AG08396 (cell line): ENCODE data around the gene FBXO46.

Experiments used
- DNase-seq: peaks from one replicate; pipeline ENCODE4 v3.0.0; 2012; ENCODE audit warnings: low spot score, mixed read lengths

The FBXO46 gene

DNA sequence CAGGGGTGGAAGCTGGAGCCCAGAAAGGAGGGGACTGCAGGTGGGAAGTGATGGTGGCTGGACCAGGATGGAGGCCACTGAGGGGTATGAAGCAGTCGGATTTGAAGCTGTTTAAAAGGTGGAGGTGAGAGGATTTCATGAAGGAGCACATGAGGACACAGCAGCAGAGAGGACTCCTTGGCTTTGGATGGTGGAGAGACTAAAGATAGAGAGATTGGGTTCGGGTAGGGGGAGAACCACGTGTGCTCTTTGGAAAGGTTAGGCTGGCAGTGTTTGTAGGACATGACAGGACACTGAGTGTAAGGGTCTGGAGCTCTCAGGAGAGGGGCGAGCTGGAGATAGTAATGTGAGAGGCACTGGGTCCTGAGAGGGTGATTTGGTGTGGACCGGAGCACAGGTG, 47.8 kb downstream of the FBXO46 start:
- DNase-seq = no peak

DNA sequence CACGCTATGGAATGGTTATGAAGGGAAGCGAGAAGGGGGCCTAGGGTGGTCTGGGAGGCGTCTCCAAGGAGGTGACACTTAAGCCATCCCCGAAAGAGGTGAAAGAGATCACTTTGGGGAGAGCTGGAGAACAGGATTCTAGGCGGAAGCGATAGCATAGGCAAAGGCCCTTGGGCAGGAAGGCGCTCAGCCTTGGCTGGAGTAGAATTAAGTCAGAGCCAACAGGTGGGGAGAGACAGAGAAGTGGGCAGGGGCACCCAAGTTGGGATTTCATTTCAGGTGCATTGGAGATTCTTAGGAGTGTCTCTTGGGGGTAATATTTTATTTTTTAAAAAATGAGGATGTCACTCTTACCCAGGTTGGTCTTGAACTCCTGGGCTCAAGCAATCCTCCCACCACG, 48.6 kb downstream of the FBXO46 start:
- no peak for DNase-seq

DNA sequence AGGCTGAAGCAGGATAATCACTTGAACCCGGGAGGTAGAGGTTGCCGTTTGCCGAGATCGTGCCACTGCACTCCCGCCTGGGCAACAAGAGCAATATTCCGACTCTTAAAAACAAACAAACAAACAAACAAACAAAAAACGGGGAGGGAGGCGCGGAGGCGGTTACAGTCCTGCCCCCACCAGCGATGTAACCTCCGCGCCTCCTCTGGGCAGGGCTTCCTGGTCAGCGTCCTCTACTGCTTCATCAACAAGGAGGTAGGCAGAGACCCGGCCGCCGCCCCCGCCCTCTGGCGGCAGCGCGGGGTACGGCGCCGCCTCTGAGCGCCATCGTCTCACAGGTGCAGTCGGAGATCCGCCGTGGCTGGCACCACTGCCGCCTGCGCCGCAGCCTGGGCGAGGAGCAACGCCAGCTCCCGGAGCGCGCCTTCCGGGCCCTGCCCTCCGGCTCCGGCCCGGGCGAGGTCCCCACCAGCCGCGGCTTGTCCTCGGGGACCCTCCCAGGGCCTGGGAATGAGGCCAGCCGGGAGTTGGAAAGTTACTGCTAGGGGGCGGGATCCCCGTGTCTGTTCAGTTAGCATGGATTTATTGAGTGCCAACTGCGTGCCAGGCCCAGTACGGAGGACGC, 49.2 kb downstream of the FBXO46 start:
- DNase-seq = peak; percentile 90

DNA sequence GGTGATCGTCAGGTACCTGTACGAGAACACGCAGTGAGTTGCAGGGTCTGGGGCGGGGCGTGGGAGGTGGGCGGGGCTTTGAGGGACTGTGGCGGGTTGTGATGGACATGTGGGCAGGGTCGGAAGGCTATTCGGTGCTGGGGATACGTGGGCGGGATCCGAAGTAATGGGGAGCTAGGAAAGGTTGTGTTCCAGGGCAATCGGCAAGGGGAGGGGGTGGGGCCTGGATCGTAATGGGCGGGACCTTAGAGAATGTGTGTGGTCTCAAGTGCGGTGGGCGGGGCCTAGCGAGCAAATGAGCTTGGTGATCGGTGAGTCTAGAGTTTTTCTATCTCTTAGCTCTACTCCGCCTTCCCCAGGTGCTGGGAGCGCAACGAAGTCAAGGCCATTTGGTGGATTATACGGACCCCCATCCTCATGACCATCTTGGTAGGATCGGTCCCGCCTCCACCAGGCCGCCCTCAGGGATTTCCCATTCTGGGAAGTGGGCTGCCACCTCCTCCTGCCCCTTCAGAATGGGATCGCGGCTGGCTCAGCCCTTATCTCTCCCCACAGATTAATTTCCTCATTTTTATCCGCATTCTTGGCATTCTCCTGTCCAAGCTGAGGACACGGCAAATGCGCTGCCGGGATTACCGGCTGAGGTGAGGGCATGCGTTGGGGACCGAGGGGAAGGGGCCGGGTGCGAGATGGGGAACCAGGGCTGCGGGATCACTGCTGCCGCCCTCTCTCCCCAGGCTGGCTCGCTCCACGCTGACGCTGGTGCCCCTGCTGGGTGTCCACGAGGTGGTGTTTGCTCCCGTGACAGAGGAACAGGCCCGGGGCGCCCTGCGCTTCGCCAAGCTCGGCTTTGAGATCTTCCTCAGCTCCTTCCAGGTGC, 53.1 kb downstream of the FBXO46 start:
- DNase-seq = peak; percentile 73

GRCh38 chr19:45676851-45677263, 53.8 kb downstream of the FBXO46 start:
- DNase-seq = peak; percentile 8

GRCh38 chr19:45674946-45675345, 55.8 kb downstream of the FBXO46 start:
- DNase-seq = no peak

DNA sequence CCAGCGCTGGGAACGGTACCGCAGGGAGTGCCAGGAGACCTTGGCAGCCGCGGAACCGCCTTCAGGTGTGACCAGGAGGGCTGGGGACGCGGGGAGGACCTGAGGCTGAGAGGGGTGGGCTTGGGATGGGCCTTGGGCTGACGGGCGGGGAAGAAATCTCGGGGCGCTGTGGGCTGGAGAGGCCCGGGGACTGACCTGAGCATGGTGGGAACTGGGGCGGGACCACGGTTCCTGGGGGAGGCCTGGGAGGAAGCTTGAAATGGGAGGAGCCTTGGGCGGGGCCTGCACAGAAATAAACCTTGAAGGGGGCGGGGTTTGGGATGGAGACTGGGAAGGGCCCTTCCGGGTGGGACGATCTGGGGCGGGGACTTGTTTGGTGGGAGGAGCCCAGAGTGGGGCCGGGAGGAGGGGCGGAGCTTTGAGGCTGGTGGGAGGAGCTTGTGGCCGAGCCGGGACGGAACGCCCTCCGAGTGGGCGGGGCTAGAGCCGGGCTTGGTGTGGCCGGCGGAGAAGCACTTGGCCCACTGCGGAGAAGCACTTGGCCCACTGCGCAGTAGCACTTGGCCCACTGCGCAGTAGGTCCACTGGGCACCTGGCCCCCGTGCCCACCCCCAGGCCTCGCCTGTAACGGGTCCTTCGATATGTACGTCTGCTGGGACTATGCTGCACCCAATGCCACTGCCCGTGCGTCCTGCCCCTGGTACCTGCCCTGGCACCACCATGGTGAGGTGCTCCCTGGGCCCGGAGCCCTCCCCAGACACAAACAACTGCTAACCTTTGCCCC, 59.8 kb downstream of the FBXO46 start:
- DNase-seq = peak; percentile 92

DNA sequence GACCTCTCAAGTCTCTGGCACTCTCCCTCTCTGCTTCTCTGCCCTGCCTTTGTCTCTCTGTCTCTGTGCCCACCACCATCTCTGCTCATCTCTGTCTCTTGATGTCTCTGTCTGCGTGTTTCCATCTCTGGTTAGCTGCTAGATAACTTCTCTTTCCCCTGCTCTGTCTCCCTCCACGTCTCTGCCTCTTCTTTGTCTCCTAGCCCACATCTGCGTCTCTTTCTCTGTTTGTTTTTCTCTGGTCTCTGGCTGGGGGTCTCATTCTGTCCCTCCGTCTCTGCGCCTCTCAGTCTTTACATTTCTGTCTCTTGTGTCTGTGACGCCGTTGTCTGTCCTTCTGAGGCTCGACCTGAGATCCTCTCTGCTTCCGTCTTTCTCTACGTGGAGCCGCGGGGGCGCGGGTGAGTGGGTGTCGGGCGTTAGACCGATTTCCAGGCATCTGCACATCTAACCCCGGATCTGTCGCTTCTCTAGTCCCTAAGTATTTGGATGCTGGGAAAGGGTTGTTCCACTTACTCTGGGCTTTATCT, 62.3 kb downstream of the FBXO46 start:
- no peak for DNase-seq

DNA sequence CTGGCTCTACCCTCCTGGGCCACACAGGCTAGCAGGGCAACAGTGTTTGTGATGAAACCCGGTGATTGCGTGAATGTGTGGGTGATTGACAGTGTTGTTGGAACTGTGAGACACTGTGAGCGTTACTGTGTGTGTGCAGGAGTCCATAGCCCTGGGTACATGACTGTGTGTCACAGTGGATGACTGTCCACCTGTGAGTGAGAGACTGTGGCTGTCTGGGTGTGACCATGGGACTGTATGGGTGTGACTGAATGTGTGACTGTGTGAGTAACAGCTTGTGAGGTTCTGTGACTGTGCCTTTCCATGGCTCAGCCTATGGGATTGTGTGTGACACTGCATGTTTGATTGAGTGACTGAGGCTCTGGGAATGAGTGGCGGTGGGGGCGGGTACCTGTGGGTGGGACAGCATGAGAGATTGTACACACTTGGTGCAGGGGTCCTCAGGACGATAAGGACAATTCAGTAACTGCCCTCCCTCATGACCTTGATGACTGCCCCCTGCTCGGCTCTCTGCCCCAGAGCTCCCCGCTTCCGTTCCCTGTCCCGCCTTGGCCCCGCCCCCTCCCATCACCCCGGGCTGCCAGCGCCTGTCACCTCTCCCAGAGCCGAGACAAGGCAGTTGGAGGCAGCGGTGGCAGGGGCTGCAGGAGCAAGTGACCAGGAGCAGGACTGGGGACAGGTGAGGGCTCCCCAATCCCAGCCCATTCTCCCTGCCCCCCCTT, 62.9 kb downstream of the FBXO46 start, which contains the start of gene GIPR:
Gene GIPR, plus strand, starts transcription at position 602 of the 722 bp plus-strand sequence. CDS start 1,300 bp downstream, outside the sequence.
- DNase-seq = peak; percentile 57

DNA sequence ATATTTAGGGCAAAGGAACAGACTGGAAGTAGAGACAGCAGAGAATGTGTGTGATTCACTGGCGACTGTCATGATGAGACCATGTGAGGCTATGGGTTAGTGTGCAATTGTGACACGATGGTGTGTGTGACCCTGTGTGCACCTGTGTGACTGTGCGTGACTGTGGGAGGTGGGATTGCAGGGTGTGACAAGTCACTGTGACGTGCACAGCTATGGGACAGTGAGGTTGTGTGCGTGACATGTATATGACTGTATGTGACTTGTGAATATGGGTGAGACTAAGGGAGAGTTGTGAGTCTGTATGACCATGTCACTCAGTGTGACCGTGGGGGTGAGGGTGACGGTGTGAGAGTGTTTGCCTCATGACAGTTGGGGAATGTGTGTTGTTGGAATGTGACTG, 66.1 kb downstream of the FBXO46 start:
- DNase-seq = no peak

DNA sequence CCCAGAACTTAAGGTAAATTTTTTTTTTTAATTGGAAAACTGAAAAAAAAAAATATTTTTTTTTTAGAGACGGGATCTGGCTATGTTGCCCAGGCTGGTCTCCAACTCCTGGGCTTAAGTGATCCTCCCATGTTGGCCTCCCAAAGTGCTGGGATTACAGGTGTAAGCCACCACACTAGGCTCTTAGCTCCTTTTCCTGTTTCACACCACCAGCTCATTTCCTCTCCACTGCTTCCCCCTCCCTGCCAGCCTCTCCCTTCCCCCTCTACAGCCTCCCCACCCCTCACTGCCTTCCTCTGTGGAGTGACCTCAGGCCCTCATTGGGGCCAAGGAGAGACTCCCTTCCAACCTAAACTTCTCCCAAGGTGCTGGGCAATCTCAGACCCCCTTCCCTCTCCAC, 66.9 kb downstream of the FBXO46 start:
- no peak for DNase-seq

DNA sequence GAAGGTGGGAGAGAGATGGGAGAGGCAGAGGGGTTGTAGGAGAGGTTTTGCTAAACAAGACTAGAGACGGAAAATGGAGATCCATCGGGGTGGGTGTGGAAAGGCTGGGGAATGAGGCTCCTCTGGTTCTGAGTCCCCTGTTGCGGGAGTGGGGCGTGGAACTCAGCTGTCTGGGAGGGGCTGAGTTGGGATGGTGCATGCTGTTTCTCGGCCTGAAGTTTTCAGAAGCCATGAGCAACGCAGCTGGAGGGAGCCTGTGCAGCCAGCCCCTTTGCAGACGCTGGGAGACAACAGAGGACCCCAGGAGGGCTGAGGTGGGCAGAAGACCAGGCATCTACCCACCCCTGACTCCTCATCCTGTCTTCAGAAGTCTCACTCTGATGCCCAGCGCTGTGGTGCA, 70.1 kb downstream of the FBXO46 start:
- peak; percentile 6 for DNase-seq
